Bladder microvascular endothelial cell (primary cell): ENCODE measurements around the gene AKNA. TPM values are rescaled to one million over a fixed set of nuclear protein-coding genes. Genes with fewer than 3 reads are reported as not detected.

ENCODE experiments used
- total RNA-seq: library from RNA; depleted of rRNA; stranded (reverse); fragments of >200 nt; gene quantifications from 2 replicates; pipeline ENCODE4 v1.2.3, GENCODE V29; 2014

Gene AKNA
- total RNA-seq = 3.6 and 4.3 TPM in 2 replicates

GRCh38 chr9:114387680-114388356 lies at the start of gene AKNA:
Gene AKNA, minus strand, starts transcription at chr9:114387982. Its CDS starts 6,649 bp downstream, at chr9:114381333.

GRCh38 chr9:114329625-114330022 lies 58.2 kb downstream of the AKNA start, which contains the start of gene ORM2:
Gene ORM2, plus strand, starts transcription at chr9:114329869. Its CDS starts 36 bp downstream, at chr9:114329905.

GRCh38 chr9:114322831-114323531 lies 64.8 kb downstream of the AKNA start, which contains the start of gene ORM1:
Gene ORM1, plus strand, starts transcription at chr9:114323098. Its CDS starts 36 bp downstream, at chr9:114323134.

Other genes with a start within 250 kb of the AKNA start
- gene COL27A1, start 232.4 kb downstream of the AKNA start, total RNA-seq = 2.6 and 7.8 TPM in 2 replicates
- gene ORM1, start 64.9 kb downstream of the AKNA start, total RNA-seq = not detected in 2 replicates
- not detected in 2 replicates for gene ORM2, start 58.1 kb downstream of the AKNA start, total RNA-seq
- under 0.01 and 0.19 TPM in 2 replicates for gene WHRN, start 117.5 kb upstream of the AKNA start, total RNA-seq
- 112 and 116 TPM in 2 replicates for gene ATP6V1G1, start 199.8 kb upstream of the AKNA start, total RNA-seq
- gene TMEM268, start 223.3 kb upstream of the AKNA start, total RNA-seq = 1.5 and 2.7 TPM in 2 replicates